GM20431 (cell line): ENCODE measurements around the gene HOXC4.
"Not testable (repeated sequence)": the region's sequence is repeated elsewhere in the genome, so short reads cannot be mapped to it uniquely, and the experiment has no call there.

Source experiments
- in situ Hi-C: fragments of 300-500 bp; cut with MseI, MboI; formaldehyde crosslinking; loops from one replicate; pipeline ENCODE4 v1.15.0; 2020; ENCODE audit warnings: low sequenced_read_pairs; ENCODE audit not compliant: unreplicated experiment

HOXC4 gene

GRCh38 chr12:54036620-54037359, 16.8 kb upstream of the HOXC4 start:
- in situ Hi-C loops: loop anchor here (10.0 kb wide), 1 partner anchor 158 kb away; no protein-coding TSS in a partner anchor

GRCh38 chr12:54037360-54038283, 16.0 kb upstream of the HOXC4 start:
- in situ Hi-C loops: loop anchor here (10.0 kb wide), 1 partner anchor 157 kb away; no protein-coding TSS in a partner anchor

GRCh38 chr12:54038284-54038870, 15.3 kb upstream of the HOXC4 start:
- in situ Hi-C loops: loop anchor here (10.0 kb wide), 1 partner anchor 156 kb away; no protein-coding TSS in a partner anchor

- in situ Hi-C loops: loop anchor here (10.0 kb wide), 1 partner anchor 156 kb away; no protein-coding TSS in a partner anchor
Measured at GRCh38 chr12:54038871-54039414, 14.7 kb upstream of the HOXC4 start.

- in situ Hi-C loops: loop anchor here (10.0 kb wide), 1 partner anchor 155 kb away; no protein-coding TSS in a partner anchor
Measured at GRCh38 chr12:54039417-54040147, 14.1 kb upstream of the HOXC4 start.

GRCh38 chr12:54040148-54040494, 13.5 kb upstream of the HOXC4 start:
- in situ Hi-C loops: no loop called here

- in situ Hi-C loops: no loop called here
Measured at GRCh38 chr12:54040648-54041047, 13.0 kb upstream of the HOXC4 start.

GRCh38 chr12:54041097-54041690, 12.4 kb upstream of the HOXC4 start:
- in situ Hi-C loops: no loop called here

- in situ Hi-C loops: not testable (repeated sequence)
Measured at GRCh38 chr12:54042033-54042432, 11.6 kb upstream of the HOXC4 start.

- in situ Hi-C loops: no loop called here
Measured at GRCh38 chr12:54042970-54043853, 10.4 kb upstream of the HOXC4 start.

GRCh38 chr12:54044425-54045103, 9.1 kb upstream of the HOXC4 start:
- in situ Hi-C loops: no loop called here

- in situ Hi-C loops: no loop called here
Measured at GRCh38 chr12:54045401-54045800, 8.2 kb upstream of the HOXC4 start.

- in situ Hi-C loops: no loop called here
Measured at GRCh38 chr12:54045868-54046521, 7.6 kb upstream of the HOXC4 start.

GRCh38 chr12:54046809-54047159, 6.9 kb upstream of the HOXC4 start:
- in situ Hi-C loops: no loop called here

- in situ Hi-C loops: no loop called here
Measured at GRCh38 chr12:54047160-54047963, 6.3 kb upstream of the HOXC4 start.

- in situ Hi-C loops: no loop called here
Measured at GRCh38 chr12:54047964-54048303, 5.7 kb upstream of the HOXC4 start.
